ENCODE data around the gene SF3B6.

The SF3B6 gene

DNA sequence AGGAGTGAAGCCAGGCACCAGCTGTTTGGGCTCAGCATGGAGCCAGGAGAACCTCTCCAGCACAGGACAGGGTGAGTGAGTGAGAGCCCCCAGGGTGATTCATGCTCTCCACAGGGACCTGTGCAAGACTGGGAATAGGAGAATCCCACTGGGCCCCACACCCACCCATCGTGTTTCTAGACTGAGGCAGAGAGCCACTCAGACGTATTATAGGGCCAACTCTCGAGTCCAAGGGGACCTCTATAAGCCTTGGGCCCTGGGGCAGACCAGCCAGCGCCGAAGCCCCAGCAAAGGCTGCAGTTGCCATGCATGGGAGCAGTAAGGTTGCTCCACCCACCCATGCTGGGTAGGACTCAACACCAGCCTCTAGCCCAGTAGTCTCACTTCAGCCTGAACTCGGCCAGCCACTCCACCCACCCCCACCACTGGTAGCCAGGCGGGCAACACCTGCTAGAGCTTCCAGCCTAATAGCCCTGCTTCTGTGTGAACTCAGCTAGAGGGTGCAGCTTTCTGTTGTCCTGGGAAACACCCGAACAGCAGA is 28.1 kb upstream of the SF3B6 start:
- TF ChIP-seq SIN3A (IDR thresholded peaks at IDR 0.05; ENCODE audit: borderline replicate concordance, insufficient read depth, low read length), result no peak
- no peak for TF ChIP-seq POLR2AphosphoS5 (IDR thresholded peaks at IDR 0.05; ENCODE audit: low read depth, low read length)
- no peak for TF ChIP-seq TAF1 (IDR thresholded peaks at IDR 0.05; ENCODE audit: borderline replicate concordance, insufficient read depth, low read length)
- no peak for TF ChIP-seq FOXP2 (optimal IDR thresholded peaks at IDR 0.05; ENCODE audit: borderline replicate concordance, extremely low read depth, extremely low read length, insufficient read depth)
- TF ChIP-seq, protein P1, sequence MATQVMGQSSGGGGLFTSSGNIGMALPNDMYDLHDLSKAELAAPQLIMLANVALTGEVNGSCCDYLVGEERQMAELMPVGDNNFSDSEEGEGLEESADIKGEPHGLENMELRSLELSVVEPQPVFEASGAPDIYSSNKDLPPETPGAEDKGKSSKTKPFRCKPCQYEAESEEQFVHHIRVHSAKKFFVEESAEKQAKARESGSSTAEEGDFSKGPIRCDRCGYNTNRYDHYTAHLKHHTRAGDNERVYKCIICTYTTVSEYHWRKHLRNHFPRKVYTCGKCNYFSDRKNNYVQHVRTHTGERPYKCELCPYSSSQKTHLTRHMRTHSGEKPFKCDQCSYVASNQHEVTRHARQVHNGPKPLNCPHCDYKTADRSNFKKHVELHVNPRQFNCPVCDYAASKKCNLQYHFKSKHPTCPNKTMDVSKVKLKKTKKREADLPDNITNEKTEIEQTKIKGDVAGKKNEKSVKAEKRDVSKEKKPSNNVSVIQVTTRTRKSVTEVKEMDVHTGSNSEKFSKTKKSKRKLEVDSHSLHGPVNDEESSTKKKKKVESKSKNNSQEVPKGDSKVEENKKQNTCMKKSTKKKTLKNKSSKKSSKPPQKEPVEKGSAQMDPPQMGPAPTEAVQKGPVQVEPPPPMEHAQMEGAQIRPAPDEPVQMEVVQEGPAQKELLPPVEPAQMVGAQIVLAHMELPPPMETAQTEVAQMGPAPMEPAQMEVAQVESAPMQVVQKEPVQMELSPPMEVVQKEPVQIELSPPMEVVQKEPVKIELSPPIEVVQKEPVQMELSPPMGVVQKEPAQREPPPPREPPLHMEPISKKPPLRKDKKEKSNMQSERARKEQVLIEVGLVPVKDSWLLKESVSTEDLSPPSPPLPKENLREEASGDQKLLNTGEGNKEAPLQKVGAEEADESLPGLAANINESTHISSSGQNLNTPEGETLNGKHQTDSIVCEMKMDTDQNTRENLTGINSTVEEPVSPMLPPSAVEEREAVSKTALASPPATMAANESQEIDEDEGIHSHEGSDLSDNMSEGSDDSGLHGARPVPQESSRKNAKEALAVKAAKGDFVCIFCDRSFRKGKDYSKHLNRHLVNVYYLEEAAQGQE (IDR thresholded peaks at IDR 0.05; ENCODE audit: insufficient read depth in 1 of 2, low read depth in 2 of 2, low read length in 2 of 2), result no peak

DNA sequence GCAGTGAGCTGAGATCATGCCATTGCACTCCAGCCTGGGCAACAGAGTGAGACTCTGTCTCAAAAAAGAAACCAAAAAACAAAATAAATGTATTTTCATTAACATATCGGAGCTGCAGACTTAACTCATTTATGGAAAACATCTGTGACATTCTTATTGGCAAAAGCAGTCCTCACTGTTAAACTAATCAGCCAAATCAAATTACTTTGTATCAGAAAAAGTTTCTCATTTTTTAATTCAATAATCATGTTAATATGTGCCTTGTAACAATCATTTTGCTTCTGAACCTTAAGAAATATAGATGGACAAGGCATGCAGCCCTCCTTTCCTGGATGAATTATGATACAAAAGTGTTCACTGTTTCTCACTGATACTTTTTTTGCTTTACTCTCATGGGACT is 26.6 kb upstream of the SF3B6 start:
- no peak for TF ChIP-seq SIN3A (IDR thresholded peaks at IDR 0.05; ENCODE audit: borderline replicate concordance, insufficient read depth, low read length)
- TF ChIP-seq, protein P1 (IDR thresholded peaks at IDR 0.05; ENCODE audit: insufficient read depth in 1 of 2, low read depth in 2 of 2, low read length in 2 of 2), result no peak
- TF ChIP-seq TAF1 (IDR thresholded peaks at IDR 0.05; ENCODE audit: borderline replicate concordance, insufficient read depth, low read length), result no peak
- TF ChIP-seq FOXP2 (optimal IDR thresholded peaks at IDR 0.05; ENCODE audit: borderline replicate concordance, extremely low read depth, extremely low read length, insufficient read depth), result no peak
- no peak for TF ChIP-seq POLR2AphosphoS5 (IDR thresholded peaks at IDR 0.05; ENCODE audit: low read depth, low read length)

DNA sequence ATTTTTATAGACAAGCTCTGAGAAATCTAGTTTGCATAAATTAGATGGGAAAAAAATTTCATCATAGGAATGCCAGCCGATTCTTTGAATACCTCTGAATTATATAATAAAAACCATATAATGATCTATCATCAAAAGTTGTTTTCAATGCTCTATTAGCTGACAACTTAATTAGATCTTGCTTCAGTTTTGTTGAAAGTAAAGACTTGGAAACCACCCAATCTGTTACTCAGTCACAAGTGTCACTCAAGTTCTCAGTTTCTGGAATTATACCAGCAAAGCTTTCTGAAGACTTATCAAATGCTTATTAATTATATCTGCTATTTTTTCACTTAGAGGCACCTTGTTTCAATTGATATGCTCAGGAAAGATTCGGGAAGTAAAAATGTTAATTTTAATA is 25.9 kb upstream of the SF3B6 start:
- TF ChIP-seq POLR2AphosphoS5 (IDR thresholded peaks at IDR 0.05; ENCODE audit: low read depth, low read length) (no peak), TAF1 (IDR thresholded peaks at IDR 0.05; ENCODE audit: borderline replicate concordance, insufficient read depth, low read length) (no peak), FOXP2 (optimal IDR thresholded peaks at IDR 0.05; ENCODE audit: borderline replicate concordance, extremely low read depth, extremely low read length, insufficient read depth) (no peak), SIN3A (IDR thresholded peaks at IDR 0.05; ENCODE audit: borderline replicate concordance, insufficient read depth, low read length) (no peak)
- TF ChIP-seq, protein P1 (IDR thresholded peaks at IDR 0.05; ENCODE audit: insufficient read depth in 1 of 2, low read depth in 2 of 2, low read length in 2 of 2), result no peak

DNA sequence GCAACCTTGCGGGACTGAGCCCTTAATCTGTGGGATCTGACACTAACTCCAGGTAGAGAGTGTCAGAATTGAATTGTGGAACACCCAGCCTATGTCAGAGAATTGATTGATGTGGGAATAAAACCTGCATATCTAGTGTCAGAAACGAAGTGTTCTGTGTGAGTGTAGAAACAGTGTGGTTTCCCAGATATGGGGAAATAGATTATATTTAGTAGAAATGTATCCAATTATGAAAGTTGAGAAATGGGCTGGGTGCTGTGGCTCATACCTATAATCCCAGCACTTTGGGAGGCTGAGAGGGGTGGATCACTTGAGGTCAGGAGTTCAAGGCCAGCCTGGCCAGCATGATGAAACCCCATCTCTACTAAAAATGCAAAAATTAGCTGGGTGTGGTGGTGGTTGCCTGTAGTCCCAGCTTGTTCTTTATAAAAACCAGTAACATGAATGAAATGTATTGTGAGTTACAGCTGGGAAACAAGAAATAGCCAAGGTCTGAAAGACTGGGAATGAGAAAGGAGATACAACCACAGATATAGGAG is 12.8 kb upstream of the SF3B6 start:
- no peak for TF ChIP-seq POLR2AphosphoS5 (IDR thresholded peaks at IDR 0.05; ENCODE audit: low read depth, low read length)
- no peak for TF ChIP-seq SIN3A (IDR thresholded peaks at IDR 0.05; ENCODE audit: borderline replicate concordance, insufficient read depth, low read length)
- TF ChIP-seq, protein P1 (IDR thresholded peaks at IDR 0.05; ENCODE audit: insufficient read depth in 1 of 2, low read depth in 2 of 2, low read length in 2 of 2), result no peak
- no peak for TF ChIP-seq FOXP2 (optimal IDR thresholded peaks at IDR 0.05; ENCODE audit: borderline replicate concordance, extremely low read depth, extremely low read length, insufficient read depth)
- no peak for TF ChIP-seq TAF1 (IDR thresholded peaks at IDR 0.05; ENCODE audit: borderline replicate concordance, insufficient read depth, low read length)
